ENCODE measurements around the gene ACSL3. TPM values are rescaled to one million over a fixed set of nuclear protein-coding genes. Genes with fewer than 3 reads are reported as not detected.
"Not testable (repeated sequence)": the region's sequence is repeated elsewhere in the genome, so short reads cannot be mapped to it uniquely, and the experiment has no call there.

The ACSL3 gene
- total and polyA plus RNA-seq, 2 donors (not counting 3 experiments of a cell fraction or from before 2014, with no cell fraction given): 58.7 to 139 TPM

- H3K27me3 ChIP-seq (ENCODE audit: control insufficient read depth in 2 of 2, insufficient read depth in 2 of 2, low read length in 2 of 2); dilution Hi-C loops (cut with MboI; ENCODE audit: extremely low pct_ligation_motif_present, low sequenced_read_pairs); H3K9me1 ChIP-seq (replicated peaks; ENCODE audit: control insufficient read depth, extremely low read depth, insufficient read depth, low read length); H2AFZ ChIP-seq (ENCODE audit: low read depth, low read length); DNase-seq (ENCODE audit: low read depth, low spot score); intact Hi-C loops (cut with micrococcal nuclease); FAIRE-seq; H3K27ac ChIP-seq (ENCODE audit: insufficient read depth, low read depth, low read length); H3K4me2 ChIP-seq (ENCODE audit: insufficient read depth, low read length); BruUV-seq (replicated peaks); POLR2A ChIA-PET; H3K36me3 ChIP-seq (ENCODE audit: control insufficient read depth in 2 of 2, extremely low read depth in 1 of 2, insufficient read depth in 2 of 2, low read length in 2 of 2); H3K9me3 ChIP-seq (replicated peaks; ENCODE audit: control insufficient read depth, insufficient read depth, low read length); H3K4me3 ChIP-seq (replicated peaks in 1 of 3; ENCODE audit: insufficient read depth in 1 of 3, low read depth in 1 of 3, low read length in 3 of 3); H3K9ac ChIP-seq (replicated peaks; ENCODE audit: extremely low read depth, insufficient read depth, low read length): not testable (repeated sequence)
- Histone ChIP-seq H3K79me2 (ENCODE audit: control insufficient read depth, insufficient read depth, low read length) (peaks cover 98% of the 10 kb centered on the region), H4K20me1 (replicated peaks; ENCODE audit: control insufficient read depth, extremely low read depth, insufficient read depth, low read length) (peaks cover 18% of the 10 kb centered on the region), H3K4me1 (ENCODE audit: control insufficient read depth, extremely low read depth, insufficient read depth, low read length) (peaks cover 13% of the 10 kb centered on the region)
- CTCF ChIA-PET: interaction anchor here (0.8 to 1.9 kb wide), 4 partner anchors 9 to 35 kb away, joined by 3 to 7 read pairs (median 4); no protein-coding TSS in a partner anchor
Observed at GRCh38 chr2:222868560-222869251, 7.9 kb downstream of the ACSL3 start.

- H3K27me3 ChIP-seq (ENCODE audit: control insufficient read depth in 2 of 2, insufficient read depth in 2 of 2, low read length in 2 of 2): no peaks in the 10 kb centered on the region
- DNase-seq (ENCODE audit: low read depth, low spot score): no peak
- no peak overlapping the region for H3K9ac ChIP-seq (replicated peaks; ENCODE audit: extremely low read depth, insufficient read depth, low read length)
- peaks cover 98% of the 10 kb centered on the region for H3K79me2 ChIP-seq (ENCODE audit: control insufficient read depth, insufficient read depth, low read length)
- peaks cover 17% of the 10 kb centered on the region for H4K20me1 ChIP-seq (replicated peaks; ENCODE audit: control insufficient read depth, extremely low read depth, insufficient read depth, low read length)
- no peak overlapping the region for H3K4me2 ChIP-seq (ENCODE audit: insufficient read depth, low read length)
- H3K9me3 ChIP-seq (replicated peaks; ENCODE audit: control insufficient read depth, insufficient read depth, low read length): no peaks in the 10 kb centered on the region
- peaks cover 8% of the 10 kb centered on the region for H3K4me1 ChIP-seq (ENCODE audit: control insufficient read depth, extremely low read depth, insufficient read depth, low read length)
- TF ChIP-seq MYC (IDR thresholded peaks at IDR 0.05; ENCODE audit: low read depth, low read length): no peak
- no peak for TF ChIP-seq POLR2A (IDR thresholded peaks at IDR 0.05; ENCODE audit: low read depth, low read length)
- TF ChIP-seq EZH2 (IDR thresholded peaks at IDR 0.05; ENCODE audit: borderline replicate concordance, low read depth, low read length, severe bottlenecking): no peak
- TF ChIP-seq GATA2 (IDR thresholded peaks at IDR 0.05; ENCODE audit: insufficient read depth, insufficient read length, low read depth, low read length): no peak
- no peak for TF ChIP-seq JUN (IDR thresholded peaks at IDR 0.05; ENCODE audit: borderline replicate concordance, insufficient read depth, insufficient read length, low read depth)
- no peak for TF ChIP-seq FOS (IDR thresholded peaks at IDR 0.05; ENCODE audit: borderline replicate concordance, insufficient read depth, low read length)
- TF ChIP-seq CTCF (IDR thresholded peaks at IDR 0.05; ENCODE audit: extremely low read depth in 1 of 2, insufficient read depth in 1 of 2, low read depth in 1 of 2, low read length in 2 of 2): no peak
- no peak for TF ChIP-seq MAX (IDR thresholded peaks at IDR 0.05; ENCODE audit: insufficient read depth, insufficient read length)
- no peak for TF ChIP-seq POLR2AphosphoS5 (IDR thresholded peaks at IDR 0.05; ENCODE audit: insufficient read depth, low read depth, low read length)
- no peaks in the 10 kb centered on the region for H3K9me1 ChIP-seq (replicated peaks; ENCODE audit: control insufficient read depth, extremely low read depth, insufficient read depth, low read length)
- no peak overlapping the region for H2AFZ ChIP-seq (ENCODE audit: low read depth, low read length)
- intact Hi-C loops (cut with micrococcal nuclease) (no loop called here), dilution Hi-C loops (cut with MboI; ENCODE audit: extremely low pct_ligation_motif_present, low sequenced_read_pairs) (no loop called here)
- FAIRE-seq: no peak
- POLR2A ChIA-PET: no interaction called here
- CTCF ChIA-PET: interaction anchor here (1.2 kb wide), 1 partner anchor 12 kb away, joined by 3 read pairs; no protein-coding TSS in a partner anchor
- H3K36me3 ChIP-seq (ENCODE audit: control insufficient read depth in 2 of 2, extremely low read depth in 1 of 2, insufficient read depth in 2 of 2, low read length in 2 of 2): no peaks in the 10 kb centered on the region
- no TSS peak for BruUV-seq (replicated peaks)
- no peak overlapping the region for H3K4me3 ChIP-seq (replicated peaks in 1 of 3; ENCODE audit: insufficient read depth in 1 of 3, low read depth in 1 of 3, low read length in 3 of 3)
- H3K27ac ChIP-seq (ENCODE audit: insufficient read depth, low read depth, low read length): no peak overlapping the region
Observed at GRCh38 chr2:222869252-222869560, 8.4 kb downstream of the ACSL3 start.

All from endothelial cell of umbilical vein (primary cell).